SKM-1 (cell line): ENCODE data around the gene APC2.
"Not testable (repeated sequence)": the region's sequence is repeated elsewhere in the genome, so short reads cannot be mapped to it uniquely, and the experiment has no call there.

Experiments
- DNase-seq: peaks from one replicate; lab custom pipeline; 2025; ENCODE audit not compliant: unreplicated experiment; lab: John Stamatoyannopoulos, UW

Gene APC2

DNA sequence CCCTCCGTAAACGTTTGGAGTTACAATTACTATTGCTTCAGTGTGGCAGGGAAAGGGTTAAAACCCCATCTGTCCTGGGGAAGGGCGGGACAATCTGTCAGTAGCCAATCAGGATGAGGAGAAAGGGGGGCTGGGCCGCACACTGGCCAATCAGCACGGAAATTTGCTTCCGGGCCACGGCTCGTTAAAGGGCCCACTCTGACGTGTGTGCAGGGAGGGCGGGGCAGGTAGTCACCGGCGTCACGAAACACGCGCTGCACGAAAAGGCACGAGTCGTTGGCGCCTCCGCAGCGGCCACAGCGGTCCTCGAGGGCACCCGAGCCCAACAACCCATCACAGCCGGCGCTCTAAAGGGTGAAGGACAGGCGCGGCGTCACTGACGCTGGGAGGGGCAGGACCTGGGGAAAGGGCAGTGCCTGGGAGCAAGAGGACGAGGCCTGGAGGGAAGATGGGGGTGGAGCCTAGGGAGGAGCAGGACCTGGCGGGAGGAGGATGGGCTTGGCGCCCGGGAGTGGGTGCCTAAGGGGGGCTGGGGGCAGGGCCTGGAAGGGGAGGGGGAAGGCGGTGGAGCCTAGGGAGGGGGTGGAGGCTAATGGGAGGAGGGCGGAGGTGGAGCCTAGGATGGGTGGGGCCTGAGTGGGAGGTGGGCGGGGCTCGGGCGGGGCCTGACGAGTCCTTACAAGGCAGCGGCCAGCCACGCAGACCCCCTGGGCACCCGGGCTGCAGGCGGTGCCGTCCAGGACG, 58.0 kb downstream of the APC2 start:
- DNase-seq: peak; percentile 90

DNA sequence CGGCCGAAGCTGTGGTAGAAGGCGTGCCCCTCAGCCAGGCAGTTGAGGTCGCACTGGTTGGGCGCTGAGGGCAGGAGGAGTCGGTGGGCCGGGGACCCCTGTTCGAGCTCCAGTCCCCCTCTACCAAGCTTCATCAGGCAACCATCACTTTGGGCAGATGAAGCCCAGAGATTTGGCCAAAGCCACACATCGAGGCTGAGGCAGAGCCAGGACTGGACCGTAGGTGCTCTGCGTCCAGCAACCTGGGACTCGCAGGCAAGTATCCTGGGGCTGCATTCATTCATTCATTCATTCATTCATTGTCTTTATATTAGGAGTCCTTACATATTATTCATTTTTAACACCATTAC, 58.6 kb downstream of the APC2 start:
- no peak for DNase-seq

DNA sequence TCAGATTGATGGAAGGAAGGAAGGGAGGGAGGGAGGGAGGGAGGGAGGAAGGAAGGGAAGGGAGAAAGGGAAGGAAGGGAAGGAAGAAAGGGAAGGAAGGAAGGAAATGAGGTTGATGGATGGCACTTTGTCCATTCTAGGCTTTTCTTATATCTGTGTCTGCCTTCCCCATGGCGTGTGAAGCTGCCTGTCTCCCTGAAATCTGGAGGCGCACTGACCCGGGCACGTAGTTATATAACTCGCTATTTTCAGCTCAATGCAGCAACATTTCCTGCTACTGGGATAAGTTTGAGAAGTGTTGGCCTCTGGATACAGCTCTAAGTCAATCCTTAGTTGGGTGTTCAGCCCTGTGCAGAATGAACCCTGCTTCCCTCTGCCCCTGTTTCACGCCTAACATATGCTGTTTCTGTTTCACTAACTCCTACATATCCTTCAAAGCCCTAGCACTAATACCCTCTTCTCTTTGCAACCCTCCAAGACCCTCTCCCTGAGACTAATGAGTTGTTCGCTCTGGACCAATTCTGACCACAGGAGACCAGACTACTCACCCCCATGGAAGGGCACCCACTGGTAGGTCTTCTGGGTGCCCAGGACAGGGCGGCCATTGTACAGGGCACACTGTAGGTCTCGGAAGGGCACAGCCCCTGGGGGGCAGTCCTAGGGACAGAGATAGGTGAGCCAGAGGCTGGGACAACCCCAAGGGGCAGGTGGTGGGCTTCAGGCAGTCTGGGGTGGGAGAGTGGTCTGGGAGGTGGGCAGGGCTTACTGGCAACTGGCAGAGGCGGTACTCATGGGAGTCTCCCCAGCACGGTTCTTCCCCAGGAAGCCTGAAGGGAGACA, 59.9 kb downstream of the APC2 start:
- no peak for DNase-seq

DNA sequence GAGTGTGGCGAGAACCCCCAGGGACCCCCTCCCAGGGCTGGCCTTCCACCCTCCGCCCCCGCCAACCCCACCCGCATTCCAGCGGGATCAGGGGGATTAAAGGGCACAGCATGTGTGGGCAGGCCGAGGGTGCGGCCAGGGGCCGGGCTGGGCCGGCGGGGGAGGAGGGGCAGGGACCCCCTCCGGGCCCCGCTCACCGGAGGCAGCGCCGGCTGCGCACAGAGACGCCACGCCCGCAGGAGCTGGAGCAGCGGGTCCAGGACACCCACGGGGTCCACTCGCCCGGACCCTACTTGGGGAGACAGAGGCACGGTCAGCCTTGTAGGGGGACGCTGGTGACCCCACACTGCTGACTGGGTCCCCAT, 60.5 kb downstream of the APC2 start:
- no peak for DNase-seq

DNA sequence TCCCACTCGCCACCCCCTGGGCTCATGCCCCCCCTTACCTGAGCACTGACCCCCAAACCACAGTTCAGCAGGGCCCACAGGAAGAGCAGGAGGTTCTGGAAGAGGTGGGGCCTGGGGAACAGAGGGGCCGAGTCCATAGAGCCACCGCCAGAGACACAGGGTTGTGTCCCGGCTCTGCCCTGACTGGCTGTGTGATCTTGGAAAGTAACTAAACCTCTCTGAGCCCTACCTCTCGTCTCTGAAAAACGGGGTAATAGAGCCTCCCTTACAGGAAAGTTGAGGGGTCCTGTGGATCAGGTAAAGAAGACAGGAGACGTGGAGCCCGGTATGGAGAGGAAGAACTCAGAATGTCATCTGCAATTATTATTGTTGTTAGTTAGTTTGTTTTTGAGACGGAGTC, 60.9 kb downstream of the APC2 start:
- DNase-seq: no peak

DNA sequence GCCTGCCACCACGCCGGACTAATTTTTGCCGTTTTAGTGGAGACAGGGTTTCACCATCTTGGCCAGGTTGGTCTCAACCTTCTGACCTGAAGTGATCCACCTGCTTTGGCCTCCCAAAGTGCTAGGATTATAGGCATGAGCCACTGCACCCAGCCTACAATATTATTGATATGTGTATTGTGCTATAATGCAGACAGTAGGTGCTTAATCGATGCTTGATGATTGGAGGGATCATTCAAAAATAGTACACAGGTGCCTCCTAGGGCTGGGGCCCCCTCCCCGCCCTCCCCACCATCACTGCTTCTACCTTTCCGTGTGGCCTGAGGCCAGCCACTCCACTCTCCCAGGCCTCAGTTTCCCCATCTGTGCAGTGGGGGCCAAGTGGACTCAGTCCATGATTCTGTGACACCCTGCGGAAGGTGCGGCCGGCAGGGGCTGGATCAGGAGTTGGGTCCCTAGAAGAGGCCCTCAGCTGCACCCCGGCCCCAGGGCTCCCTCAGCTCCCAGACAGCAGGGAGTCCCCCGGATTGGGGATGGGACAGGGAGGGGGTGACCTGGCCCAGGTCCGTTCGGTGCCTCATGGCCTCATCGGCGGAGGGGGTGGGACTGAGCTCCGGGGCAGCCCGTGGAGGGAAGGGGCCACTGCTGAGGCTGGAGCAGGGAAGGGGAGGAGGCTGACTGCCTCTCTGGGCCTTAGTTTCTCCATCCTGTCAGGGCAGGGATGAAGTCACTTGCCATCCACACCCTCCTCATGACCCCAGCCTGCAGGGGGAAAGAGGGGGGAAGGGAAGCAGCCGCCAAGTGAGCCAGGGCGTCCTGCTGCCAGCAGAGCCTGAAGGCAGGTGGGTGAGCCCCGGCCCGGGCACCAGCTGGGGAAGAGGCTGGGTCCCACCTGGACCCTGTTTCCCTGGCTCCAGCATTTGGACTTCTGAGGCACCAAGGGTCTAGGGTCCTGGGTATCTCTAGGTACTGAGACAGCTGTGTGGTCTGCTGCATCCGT, 61.7 kb downstream of the APC2 start:
- DNase-seq: no peak

DNA sequence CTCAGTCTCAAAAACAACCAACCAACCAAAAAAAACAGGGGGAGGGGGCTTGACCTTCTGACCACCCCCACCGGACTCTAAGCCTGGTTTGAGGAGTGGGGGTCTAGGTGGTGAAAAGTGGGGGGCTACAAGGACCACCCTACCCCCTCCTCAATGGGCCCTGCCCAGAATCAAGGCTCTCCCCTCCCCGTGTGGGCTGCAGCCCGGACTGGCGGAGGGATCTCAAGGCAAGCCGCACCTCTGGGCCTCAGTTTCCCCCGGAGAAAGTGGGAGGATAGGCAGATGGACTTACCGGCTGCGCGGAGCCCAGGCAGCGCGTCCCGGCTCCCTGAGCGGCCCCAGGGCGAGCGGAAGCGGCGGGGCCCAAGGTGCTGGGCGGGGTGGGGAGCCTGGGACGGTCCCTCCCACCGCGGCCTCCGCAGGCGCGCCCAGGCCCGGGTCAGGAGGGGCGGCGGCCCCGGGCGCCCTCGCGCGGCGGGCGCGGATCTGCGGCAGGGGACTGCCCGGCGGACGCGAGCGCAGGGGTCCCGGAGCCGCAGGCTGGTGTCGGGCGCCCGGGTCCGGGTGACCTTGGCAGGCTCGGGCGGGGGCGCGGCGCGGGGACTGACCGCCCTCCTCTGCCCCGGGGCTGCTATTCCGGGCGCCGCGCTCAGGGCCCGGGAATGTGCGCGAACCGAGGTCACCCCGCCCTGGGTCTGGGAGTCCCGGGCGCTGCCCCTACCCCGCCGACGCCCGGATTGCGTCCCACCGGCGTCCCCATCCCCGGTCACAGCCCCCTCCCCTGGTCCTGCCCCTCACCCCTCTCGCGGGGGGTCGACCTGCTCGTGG, 63.0 kb downstream of the APC2 start, which contains the start of gene ADAMTSL5:
ADAMTSL5 (minus strand) TSS at position 349 of the 828 bp plus-strand sequence. CDS start 2,076 bp downstream, outside the sequence.
- DNase-seq: peak; percentile 25

DNA sequence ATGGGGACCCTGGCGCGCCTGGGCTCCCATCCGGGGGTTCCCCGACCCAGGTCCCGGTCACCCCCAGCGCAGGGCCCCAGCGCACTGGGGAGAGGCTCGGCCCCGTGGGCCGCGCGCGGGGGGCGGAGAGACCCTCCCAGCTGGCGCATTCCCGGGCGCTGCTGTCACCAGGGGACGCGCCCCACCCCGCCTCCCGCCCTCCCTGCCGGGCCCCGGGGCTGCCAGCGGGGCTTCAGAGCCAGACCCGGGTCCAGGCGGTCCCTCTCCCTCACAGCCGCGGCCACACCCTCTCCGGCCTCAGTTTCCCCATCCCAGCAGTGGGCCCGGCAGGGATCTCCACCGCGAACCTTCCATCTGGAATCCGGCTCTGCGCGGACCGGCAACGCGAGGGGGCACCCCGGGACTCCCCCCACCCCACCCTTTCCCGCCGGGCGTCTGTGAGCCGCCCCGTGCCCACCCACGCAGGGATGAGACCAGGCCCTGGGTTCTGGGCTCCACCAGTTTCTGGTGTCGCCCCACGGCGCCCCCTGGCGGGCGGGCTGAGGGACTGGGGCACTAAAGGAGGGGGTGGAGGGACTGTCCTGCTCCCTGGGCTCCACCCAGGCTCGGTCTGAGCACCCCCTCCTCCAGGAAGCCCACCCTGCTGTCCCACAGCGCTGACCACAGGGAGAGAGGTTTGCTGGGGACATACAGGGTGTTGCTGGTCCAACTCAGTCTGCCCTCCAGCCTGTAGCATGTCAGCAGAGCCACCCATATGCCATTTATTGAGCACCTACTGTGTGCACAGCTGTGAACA, 63.8 kb downstream of the APC2 start:
- DNase-seq: peak; percentile 46

DNA sequence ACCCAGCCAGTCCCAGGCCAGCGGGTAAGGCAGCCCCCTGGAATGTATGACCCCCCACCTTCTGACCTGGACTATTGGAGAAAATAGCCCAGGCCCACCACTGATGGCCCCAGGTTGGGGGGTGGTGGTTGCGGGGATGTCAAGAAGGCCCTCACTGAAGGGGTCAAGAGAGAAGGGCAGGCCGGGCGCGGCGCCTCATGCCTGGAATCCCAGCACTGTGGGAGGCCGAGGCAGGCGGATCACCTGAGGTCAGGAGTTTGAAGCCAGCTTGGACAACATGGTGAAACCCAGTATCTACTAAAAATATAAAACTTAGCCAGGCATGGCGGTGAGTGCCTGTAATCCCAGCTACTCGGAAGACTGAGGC, 64.4 kb downstream of the APC2 start:
- DNase-seq: no peak

DNA sequence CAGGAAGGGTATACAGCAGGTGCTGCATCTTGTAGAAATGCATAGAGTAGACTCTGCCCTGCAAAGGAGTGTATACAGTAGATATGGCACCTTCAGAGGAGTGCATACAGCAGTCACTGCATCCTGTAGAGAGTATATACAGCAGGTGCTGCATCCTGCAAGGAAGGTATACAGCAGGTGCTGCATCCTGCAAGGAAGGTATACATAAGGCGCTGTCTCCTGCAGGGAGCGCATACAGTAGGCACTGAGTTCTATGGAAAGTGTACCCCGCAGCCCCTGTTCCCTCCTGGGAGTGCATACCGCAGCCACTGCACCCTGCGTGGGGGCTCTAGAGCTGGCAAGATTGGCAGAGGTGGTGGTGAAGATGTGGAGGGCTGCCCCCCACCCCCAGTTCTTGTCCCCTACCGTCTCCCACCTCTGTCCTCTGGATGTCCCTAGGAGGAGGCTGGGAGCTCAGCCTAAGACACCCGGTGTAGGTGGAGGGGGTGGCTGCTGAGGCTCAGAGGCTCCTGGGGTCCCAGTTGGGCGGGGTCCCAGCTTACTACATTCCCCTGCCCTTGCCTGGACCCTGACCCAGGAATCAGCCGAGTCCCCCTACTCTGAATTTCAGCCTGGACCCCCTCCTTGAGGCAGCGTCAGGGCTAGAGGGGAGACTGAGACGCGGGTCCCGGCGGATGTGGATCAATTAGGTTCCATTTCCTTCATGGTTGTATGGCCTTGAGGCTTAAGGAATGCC, 65.2 kb downstream of the APC2 start:
- DNase-seq: no peak

DNA sequence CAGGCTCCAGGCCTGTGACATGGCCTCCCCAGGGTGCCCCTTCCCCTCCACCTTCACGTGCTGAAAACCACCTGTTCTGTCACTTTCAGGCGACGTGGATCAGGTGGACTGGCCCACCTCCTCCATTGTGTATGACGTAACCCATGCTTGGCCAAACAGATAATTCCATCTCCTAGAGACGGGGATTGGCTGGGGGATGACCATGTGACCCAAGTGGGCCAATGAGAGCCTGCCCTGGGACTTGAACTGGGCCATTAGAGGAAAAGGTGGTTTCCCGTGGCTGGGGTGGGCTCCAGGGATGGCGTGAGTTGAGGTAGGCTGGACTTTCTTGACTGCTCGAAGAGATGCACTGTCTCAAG, 66.5 kb downstream of the APC2 start:
- no peak for DNase-seq

DNA sequence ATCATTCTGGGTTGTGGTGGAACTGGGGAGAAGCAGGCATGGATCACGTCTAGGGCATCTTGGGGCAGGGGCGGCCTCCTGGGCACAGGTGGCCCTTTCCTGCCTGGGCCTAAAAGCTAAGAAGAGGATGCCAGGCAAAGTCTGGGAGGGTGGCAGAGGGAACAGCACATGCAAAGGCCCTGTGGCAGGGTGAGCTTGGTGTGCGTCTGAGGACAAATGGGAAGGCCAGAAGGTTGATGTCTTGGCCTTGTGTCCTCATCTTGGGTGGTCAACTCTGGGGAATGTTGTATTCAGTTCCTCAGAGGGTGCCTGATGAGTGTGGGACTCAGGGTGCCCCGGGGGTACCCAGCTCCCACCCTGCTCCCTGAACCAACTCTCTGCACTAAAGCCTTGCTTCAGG, 68.5 kb downstream of the APC2 start:
- DNase-seq: no peak

DNA sequence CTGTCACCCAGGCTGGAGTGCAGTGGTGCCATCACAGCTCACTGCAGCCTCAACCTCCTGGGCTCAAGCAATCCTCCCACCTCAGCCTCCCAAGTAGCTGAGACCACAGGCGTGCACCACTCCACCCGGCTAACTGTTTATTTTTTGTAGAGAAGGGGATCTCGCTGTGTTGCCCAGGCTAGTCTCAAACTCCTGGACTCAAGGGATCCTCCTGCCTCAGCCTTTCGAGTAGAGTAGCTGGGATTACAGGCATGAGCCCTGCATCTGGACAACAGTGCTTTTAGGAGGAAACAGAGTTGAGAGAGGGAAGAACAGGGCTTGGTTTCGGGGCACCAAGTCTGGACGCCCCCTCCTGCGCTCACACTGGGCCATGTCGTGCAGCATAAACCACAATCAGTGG, 69.9 kb downstream of the APC2 start:
- DNase-seq: not testable (repeated sequence)

DNA sequence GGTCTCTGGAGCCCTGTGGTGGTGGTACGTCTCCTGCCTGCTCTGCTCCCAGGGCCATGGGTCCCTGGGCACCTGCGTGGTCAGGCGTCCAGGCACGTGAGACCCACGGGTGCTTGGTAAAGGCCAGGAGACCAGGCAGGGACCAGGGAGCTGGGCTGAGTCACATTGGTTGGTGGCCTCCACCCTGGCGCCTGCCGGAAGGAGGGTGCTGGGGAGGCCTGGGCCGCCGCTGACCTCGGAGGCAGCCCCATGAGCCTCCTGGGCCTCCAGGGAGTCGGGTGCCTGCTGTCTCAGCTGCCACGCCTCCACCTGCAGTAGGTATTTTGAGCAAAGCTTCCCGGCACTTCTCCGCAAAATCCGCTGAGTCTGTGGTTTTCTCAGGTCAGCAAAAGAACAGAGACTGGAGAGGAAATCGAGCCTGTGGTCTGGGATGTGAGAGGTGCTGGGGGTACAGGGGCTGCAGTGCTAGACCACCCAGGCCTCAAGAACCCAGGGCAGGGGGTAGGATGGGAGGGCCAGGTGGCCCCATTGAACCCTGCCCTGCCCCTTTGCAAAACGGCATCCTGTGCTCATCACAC, 70.4 kb downstream of the APC2 start:
- DNase-seq: no peak

DNA sequence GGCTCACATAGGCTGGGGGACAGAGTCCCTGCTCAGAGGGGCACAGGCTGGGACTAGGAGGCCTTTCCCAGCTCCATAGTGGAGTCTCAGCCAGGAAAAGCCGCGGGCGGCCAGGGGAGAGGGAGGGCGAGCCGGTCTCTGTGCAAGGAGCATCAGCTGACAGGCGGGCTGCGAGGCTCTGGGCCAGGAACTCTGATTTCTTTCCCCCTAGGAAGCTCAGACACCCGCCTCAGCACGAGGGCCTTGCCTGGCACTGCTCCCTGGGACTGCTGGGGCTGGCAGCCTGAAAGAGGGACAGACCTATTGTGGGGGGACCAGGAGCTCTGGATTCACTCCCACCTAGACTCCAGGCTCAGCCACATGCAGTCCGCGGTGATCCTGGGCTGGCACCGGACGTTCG, 71.7 kb downstream of the APC2 start:
- no peak for DNase-seq

DNA sequence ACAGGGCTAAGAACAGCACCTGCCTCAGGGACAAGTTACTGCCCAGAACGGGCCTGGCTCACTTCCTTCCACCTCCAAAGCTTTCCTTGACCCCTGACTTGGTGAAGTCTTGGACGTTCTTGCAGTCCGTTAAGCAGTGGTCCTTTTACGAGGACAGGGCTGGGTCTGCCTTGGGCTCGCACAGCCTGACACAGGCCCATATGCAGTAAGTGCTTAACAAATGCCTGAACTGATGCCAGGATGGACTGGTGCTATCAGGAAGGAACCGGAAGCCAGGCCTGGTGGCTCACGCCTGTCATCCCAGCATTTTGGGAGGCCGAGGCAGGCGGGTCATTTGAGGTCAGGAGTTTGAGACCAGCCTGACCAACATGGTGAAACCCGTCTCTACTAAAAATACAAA, 72.1 kb downstream of the APC2 start:
- no peak for DNase-seq

DNA sequence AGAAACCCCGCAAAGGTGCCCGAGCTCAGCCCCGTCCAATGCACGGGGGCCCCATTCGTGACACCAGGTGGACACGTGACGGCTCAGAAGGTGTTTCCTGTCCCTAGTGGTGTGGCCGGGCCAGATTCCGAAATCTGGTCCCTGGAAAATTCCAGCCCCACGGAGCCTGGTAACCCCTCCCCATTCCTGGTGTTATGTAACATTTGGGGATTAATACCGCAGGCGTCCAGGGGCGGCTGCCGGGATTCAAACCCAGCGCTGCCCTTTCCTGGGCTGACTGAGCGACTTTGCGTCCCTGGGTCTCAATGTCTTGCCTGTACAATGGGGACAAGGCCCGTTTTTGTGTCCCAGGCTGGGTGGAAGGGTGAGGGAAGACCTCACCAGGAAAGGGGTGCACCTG, 72.9 kb downstream of the APC2 start:
- no peak for DNase-seq
